Left forelimb (tissue), 1 donor: ENCODE data around the gene SLC22A13.
"Not testable (repeated sequence)": the region's sequence is repeated elsewhere in the genome, so short reads cannot be mapped to it uniquely, and the experiment has no call there.

Experiments
- DNase-seq: peaks from one replicate; pipeline ENCODE4 v3.0.0-alpha.2; 2018; ENCODE audit warnings: low spot score

The SLC22A13 gene

DNA sequence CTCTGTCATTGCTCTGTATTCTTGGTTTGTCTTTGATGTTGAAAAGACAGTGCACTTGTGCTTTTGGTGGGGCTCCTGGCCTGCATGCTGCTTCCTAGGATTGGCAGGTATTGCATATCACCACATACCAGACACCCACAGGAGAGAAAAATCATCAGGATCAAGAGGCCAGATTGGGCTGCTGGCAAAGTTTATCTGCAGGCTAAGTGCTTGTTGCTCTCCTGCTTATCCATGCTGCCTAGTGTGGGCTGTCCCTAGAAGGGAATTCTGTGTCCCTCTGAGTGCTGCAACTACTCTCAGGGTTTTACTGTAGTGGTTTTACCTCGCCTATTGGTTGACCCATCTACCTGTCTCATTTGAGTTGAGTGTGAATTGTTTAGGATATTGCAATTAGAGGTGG lies 833 bp upstream of the SLC22A13 start:
- no peak for DNase-seq

DNA sequence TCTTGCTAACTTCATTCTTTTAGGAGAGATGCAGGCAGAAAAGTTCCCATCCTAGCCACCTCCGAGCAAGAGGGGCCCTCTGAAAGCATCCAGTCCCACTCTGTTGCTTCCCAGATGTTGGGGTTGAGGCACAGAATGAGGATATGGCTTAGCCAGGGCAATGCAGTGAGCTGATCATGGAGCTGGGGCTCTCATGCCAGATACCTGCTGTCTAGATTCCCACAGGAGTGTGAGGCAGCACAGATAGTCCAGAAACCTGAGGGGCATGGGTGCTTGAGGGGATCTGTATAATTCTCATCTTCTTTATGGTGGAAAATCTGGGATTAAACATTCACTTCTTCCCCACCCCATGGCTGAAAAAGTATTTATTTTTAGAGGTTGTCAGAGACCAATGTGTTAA lies 1.2 kb downstream of the SLC22A13 start:
- DNase-seq: no peak

DNA sequence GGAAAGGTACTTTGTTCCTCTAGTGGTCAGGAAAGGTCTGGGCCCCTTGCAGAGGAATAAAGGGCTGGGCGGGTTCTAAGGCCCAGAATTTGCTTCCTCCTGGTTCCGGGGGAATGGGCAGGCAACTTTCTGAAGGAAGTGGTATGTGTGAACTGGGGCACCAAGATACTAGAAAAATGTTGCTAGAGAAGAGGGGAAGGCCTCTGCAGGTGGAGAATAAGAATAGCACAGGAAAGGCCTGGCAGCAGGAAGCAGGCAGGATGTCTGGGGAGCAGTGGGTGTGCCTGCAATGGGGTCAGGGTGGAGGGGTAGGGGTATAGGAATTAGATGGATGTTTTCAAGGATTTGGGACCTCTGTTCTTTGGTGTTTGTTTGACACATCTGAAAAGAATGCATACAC lies 2.0 kb downstream of the SLC22A13 start:
- no peak for DNase-seq

DNA sequence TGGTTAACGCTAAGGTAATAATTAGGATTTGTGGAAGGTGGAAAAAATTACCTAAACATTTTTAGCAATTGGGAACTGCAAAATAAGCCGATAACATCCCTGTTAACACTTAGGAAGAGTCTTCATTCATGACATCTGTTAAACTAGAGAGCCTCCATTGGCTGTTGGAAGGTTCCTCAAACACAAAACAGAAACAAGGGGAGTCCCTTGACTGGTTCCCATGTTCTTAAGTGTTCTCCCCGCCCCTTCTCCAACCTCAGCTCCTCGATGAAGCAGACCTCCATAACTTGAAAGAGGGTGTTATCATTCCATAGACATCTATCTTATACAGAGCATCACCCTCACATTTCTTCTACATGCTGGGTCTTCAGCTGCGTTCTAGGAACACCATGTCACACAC lies 2.5 kb downstream of the SLC22A13 start:
- no peak for DNase-seq

DNA sequence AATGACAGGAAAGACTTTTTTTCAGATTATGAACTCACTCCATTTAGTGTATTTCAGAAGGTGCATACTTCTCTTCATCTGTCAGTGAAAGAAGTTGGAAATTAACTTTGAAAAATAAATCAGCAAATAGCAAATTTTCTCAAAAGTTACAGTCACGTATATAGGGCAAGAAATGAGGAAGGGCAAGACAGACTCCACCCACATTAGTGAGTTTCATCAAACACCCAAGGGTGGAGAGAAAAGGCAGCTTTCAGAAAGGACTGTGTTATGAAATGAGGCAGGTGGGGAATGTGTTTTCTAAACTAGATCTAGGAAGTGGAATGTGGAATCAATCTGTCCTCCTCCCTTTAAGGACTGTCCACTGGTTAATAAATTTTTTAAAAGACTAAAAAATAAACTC lies 2.9 kb downstream of the SLC22A13 start:
- DNase-seq: no peak

DNA sequence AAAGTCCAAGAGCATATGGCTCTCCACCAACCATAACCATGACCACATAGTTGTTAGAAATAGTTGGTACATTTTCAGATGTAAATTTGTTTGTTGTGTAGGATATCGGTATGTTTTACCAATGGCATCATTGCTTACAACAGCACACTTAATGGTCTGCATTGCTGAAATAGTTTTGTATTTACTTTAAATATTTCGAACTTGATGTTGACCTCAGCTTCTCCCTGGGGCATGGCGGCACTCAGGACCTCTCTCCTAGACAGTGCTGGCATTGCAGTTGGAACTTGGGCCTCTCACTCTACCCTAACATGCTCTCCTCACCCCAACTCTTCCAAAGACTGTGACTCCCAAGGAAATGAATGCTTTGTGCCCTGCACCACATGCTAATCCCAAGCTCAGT lies 5.0 kb downstream of the SLC22A13 start:
- no peak for DNase-seq

DNA sequence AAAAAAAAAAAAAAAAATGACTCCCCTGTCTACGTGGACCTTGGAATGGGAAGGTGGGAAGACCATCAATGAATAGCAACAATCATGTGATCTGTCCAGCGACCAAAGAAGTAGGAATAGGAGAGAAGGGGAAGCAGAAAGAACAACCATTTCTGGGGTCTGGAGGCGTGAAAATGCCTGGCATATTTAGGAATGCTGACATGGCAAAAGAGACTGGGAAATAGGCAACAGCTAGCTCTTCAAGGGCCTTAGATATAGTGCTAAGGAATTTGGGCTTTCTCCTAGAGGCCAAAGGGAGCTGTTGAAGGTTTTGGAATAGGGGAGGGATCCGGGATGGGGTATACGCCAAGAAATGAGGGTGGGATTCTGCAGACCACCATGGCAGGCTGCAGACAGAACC lies 5.9 kb downstream of the SLC22A13 start:
- DNase-seq: no peak

DNA sequence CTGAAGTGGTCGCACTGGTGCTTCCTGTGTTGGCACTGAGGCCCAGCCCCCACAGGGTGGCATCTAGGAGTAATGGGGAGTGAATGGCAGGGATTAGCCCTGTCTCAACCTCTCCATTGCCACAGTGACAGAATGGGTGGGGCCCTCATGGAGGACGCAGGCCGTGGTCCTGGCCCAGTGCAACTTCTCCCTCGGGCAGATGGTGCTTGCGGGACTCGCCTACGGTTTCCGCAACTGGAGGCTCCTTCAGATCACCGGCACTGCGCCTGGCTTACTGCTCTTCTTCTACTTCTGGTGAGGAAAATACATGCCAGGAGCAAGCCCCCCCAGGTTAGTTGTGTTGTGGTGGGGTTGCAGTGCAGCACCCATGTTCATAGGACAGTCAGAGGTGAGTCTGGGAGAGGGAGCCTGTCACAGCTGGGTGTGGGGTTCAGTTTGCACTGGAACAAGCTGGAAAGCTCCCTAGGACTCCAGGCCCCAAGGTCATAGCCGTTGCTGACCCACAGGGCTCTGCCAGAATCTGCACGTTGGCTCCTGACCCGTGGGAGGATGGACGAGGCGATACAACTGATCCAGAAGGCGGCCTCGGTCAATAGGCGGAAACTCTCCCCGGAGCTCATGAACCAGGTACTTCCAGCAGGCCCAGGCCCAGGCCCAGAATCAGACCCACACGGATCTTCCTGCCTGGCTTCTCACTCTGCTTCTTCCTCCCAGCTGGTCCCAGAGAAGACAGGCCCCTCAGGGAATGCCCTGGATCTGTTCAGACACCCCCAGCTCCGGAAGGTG lies 9.4 kb downstream of the SLC22A13 start:
- no peak for DNase-seq

DNA sequence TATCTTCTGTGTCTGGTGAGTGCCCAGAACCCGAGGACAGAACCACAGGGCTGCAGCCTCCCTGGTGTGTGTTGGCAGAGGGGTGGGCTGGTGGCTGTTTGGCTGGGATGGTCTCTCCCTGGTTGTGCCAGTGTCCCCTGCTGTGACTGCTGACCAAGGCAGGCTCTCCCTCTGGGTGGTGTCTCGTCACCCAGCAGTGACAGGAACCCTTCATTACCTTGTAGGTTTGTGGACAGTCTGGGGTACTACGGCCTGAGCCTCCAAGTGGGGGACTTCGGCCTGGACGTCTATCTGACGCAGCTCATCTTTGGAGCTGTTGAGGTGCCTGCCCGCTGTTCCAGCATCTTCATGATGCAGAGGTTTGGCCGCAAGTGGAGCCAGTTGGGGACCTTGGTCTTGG lies 10.0 kb downstream of the SLC22A13 start:
- no peak for DNase-seq

DNA sequence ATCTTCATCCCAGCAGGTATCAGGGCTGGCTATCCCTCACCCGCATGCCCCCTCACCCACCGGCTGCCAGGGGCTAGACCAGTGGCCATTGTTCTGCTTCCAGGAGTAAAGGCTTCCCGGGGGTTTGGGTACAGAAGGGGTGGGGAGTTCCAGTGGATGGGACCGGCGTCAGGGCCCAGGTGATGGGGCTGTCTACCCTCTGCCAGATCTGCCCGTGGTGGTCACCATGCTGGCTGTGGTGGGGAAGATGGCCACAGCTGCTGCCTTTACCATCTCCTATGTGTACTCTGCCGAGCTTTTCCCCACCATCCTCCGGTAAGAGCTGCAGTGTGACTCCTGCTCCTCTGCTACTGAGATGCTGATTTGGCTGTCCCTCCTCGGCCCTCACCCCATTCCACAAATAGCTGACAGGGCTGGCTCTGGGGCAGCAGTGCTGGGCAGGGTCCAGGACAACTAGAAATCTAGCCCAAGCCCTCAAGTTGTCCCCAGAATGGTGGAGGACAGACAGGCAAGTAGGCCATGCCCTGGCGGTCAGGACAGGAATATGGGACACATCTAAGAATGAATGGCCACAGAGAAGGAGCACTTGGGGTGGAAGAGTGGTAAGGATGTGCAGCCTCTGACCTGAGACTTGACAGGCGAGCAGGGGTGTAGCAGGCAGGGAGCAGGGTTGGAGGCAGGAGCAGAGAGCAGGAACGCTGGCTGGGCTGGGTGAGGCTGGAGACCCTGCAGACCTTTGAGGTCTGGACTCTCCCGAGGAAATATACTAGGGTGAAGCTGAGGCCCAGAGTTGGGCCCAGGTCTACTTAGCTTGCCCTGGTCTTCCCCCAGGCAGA lies 10.7 kb downstream of the SLC22A13 start:
- no peak for DNase-seq

DNA sequence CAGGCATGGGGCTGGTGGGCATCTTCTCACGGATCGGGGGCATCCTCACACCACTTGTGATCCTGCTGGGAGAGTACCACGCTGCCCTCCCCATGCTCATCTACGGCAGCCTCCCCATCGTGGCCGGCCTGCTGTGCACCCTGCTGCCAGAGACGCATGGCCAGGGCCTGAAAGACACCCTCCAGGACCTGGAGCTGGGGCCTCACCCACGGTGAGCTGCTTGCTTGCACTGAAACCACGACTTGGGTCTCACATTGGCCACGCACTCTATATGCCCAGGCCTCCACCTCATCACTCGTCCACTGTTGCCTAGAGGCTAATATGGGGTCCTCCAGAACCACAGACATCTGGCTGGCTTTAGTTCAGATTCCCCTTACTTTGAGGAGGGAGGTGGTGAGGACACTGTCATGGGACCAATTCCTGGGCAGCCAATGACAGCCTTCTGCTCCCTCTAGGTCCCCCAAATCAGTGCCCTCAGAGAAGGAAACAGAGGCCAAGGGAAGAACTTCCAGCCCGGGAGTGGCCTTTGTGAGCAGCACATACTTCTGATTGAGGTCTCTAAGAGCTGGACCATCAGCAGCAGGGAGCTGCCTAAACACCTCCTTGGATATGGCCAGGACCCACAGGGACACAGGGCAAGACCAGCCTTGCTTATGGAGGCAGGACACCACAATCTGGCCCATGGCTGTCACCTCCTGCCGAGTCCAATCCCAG lies 11.5 kb downstream of the SLC22A13 start:
- no peak for DNase-seq

DNA sequence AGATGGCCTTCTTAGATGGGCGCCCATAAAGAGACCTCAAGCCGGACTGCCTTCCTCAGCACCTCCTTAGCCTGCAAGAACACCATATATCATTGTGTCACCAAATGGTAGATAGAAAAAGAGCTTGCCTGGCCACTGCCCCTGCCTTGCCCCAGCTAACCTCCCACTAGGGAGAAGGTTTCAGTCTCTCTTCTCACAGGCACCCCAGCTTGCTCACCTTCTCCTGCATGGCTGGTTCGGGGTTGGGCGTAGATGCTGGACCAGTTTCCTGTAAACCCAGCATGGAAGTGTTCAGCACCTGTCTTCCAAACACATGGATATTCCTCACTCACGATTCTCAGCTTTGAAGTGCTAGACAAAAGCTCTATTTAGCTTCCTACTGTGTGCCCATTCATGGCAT lies 13.2 kb downstream of the SLC22A13 start:
- DNase-seq: no peak

DNA sequence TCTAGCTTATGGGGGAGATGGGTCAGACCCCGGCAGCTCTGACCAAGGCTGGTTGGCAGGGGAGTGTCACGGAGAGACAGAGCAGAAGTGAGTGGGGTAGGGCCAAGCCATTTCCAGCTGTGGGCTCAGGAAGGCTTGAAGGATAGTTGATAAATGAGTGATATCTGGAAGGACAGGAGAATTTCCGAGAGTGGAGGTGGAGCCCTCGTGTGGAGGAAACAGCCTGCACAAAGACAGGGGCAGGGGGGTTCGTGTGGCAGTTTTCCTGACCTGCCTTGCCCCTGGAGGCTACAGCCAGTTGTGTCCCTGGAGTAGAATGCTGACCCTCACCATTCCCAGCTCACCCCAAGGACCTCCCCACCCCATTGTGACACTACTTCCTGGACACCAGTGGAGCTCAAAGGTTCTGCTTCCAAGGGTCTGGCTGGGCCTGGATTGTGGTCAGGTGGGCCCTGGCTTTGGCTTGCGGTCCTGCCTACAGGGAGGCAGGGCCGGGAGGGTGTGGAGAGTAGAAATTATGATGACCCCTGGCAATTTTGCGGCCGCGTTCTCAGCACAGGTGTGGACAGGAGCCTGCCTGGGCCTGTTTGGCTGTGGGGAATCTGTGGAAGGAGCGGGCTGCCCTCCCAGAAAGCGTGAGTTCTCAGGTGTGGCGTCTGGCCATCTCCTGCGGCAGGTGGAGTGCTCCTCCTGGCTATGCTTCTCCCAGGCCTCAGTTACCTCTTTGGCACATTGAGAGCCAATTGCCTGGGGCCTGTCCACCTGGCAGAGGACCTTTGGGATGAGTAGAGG lies 16.5 kb downstream of the SLC22A13 start, which contains the start of gene SLC22A14:
TSS of gene SLC22A14 (plus strand) at position 400 of the 792 bp plus-strand sequence. CDS start 23,733 bp downstream, outside the sequence.
- DNase-seq: no peak

DNA sequence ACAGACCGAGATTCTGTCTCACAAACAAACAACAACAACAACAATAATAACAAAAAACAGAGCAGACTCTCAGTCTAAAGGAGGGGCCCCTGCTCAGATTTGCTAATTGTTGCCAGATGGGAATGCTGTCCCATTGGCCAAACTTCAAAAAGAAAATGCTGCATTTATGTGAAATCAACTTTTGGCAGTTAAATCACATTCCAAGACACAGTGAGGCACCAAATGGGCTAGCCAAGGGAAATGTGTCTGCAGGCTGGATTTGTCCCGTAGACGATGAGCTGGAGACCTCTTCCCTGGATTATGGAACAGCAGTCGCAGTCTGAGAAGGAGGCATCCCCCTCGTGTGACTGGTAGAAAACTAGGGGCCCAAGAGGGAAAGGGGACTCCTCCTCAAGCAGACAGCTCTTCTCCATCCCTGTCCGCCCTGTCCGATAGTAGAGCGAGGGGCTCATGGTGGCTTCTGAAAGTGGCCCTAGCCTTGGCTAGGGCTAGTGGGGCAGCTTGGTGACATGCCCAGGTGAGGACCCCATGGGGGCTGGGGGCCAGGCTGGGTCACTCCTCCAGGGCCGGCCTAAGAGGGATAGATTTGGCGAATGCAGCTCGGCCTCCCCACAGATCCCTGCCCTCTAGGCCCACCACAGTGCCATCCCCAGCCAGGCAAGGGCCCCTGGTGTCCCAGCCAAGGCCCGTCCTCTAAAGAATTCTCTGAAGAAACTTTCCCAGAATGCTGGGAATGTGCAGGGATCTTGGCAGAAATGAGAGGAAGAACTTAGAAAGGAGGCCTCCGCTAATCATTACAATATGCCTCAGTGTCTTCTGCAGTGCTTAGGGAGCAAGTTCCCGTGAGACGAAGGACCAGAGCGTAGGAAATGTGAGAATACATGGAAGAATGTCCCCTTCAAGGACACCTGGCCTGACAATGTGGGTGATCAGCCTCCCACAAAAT lies 18.5 kb downstream of the SLC22A13 start:
- DNase-seq: no peak

DNA sequence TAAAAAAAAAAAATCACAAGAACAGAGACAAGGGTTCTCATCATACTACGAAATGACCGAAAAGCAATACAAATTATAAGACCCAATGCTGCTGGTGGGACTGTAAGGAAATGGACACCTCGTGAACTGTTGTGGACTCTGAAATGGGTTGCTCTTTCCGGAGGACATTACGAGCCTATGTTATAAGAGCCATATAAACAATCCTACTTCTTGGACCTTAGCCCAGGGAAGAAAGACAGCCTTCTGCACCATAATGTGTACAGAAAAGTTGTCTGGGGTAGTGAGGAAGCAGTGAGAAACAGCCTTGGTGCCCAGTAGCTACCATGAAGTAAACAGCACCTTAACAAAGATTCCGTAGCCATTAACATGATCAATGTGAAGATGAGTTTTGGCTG lies 19.1 kb downstream of the SLC22A13 start:
- no peak for DNase-seq

DNA sequence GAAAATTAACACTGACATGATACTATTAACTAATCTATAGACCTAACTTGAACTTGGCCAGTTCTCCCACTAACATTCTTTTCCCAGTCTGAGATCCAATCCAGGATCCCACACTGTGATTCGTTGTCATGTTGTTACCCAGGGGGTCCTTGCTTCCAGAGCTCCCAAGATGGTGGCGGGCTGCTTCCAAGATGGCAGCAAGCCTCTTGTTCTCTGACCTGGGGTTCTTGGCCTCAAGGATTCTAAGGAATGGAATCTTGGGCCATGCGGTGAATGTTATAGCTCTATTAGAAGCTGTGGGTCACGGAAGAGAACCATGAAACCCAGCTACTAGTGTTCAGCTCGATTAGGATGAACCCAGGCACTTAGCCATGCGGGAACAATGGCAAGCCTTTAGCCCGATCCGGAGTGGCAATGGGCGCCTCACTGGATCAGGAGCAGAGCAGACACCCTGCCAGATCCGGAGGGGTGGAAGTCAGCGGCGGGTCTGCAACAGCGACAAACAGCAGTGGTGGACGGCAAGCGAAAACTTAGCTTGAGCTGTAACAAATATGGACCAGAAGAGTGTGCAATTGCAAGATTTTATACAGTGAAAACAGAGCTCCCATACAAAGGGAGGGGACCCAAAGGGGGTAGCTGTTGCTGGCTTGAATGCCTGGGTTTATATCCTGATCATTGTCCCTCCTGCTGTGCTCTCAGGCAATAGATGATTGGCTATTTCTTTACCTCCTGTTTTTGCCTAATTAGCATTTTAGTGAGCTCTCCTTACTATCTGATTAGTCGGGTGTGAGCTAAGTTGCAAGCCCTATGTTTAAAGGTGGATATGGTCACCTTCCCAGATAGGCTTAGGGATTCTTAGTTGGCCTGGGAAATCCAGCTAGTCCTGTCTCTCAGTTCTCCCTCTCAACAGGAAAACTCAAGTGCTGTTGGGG lies 23.9 kb downstream of the SLC22A13 start:
- not testable (repeated sequence) for DNase-seq

DNA sequence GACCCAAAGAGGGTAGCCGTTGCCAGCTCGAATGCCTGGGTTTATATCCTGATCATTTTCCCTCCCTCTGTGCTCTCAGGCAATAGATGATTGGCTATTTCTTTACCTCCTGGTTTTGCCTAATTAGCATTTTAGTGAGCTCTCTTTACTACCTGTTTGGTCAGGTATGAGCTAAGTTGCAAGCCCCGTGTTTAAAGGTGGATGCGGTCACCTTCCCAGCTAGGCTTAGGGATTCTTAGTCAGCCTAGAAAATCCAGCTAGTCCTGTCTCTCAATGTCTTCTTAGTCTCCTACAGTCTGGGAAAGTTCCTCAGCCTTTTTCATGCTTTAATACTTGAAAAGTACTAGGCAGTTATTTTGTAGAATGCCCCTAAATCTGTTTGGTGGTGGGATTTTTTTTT lies 31.4 kb downstream of the SLC22A13 start:
- DNase-seq: not testable (repeated sequence)

DNA sequence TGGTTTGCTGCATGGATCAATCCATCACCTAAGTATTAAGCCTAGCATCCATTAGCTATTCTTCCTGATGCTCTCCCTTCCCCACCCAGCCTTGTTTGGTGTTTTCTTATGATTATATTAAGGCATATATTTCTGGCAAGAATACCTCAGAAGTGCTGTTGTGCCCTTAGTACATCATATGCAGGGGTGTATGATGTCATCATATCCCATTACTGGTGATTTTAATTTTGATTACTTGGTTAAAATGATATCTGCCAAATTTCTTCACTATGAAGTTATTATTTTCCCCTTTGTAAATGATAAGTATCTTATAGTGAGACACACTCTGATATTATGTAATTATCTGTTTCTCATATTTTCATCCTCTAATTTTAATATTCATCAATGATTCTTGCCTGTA lies 31.9 kb downstream of the SLC22A13 start:
- no peak for DNase-seq

DNA sequence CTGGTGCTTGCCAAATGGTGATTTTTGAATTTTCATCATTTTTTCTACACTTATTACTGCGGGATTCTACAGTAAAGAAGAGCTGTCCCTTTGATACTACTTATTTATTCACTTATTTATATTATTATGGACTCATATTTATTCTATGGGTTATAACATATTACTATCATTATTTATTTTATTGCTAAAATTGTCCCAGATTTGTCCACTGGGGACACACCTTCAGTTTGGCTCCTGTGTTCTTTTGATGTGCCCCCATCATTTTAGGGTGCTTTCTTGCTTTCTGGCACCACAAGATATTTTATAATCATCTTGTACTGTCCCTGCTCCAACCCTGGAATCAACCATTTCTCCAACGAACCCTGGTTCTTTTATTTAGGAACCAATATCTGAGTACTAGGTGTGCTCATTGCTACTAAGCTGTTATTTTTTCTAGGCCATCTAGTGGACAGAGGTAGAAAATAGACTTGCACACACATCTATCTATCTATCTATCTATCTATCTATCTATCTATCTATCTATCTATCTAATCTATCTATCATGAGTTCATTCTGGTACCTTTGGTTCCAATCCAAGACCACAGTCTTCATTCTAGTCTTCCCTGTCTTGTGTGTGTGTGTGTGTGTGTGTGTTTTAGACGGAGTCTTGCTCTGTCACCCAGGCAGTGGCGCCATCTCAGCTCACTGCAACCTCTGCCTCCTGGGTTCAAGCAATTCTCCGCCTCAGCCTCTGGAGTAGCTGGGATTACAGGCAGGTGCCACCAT lies 32.5 kb downstream of the SLC22A13 start:
- no peak for DNase-seq
